Vagina (tissue), 2 donors: Measurements from ENCODE around the gene SLC37A1. TPM values are rescaled to one million over a fixed set of nuclear protein-coding genes. Genes with fewer than 3 reads are reported as not detected.
A peak's percentile ranks its signal among the peaks of the same experiment; 100 is the strongest.

ENCODE experiments used
- DNase-seq, 2 donors: peaks; one replicate each; pipeline ENCODE4 v3.0.0-alpha.2; 2017; ENCODE audit errors: extremely low spot score in 2 of 2
- H3K27ac ChIP-seq: fragments of 200-600 bp; sonication (generic); one replicate; pipeline ENCODE4 v1.5.1; 2019
- H3K27me3 ChIP-seq: fragments of 200-600 bp; sonication (generic); one replicate; pipeline ENCODE4 v1.5.1; 2019
- H3K36me3 ChIP-seq, 2 donors: fragments of 200-600 bp; sonication (generic); one replicate each; pipeline ENCODE4 v1.5.1; 2017 to 2019
- H3K4me1 ChIP-seq: fragments of 200-600 bp; sonication (generic); one replicate; pipeline ENCODE4 v1.5.1; 2019
- H3K4me3 ChIP-seq, 2 donors: fragments of 200-600 bp; sonication (generic); 1 replicate in 1 of 2; 2 replicates in 1 of 2; pipeline ENCODE4 v1.5.1; 2016 to 2019
- H3K9me3 ChIP-seq: fragments of 200-600 bp; sonication (generic); one replicate; pipeline ENCODE4 v1.5.1; 2019
- CTCF ChIP-seq, 3 experiments: fragments of 450-650 bp in 2 of 3; fragments of 200-600 bp in 1 of 3; sonication (generic) in 1 of 3; IDR thresholded peaks; one replicate each; pipeline ENCODE4 v1.5.1; 2017 to 2019; ENCODE audit warnings: antibody characterized with exemption in 3 of 3, mild to moderate bottlenecking in 2 of 3, moderate library complexity in 2 of 3
- POLR2A ChIP-seq, 2 donors: fragments of 450-650 bp; IDR thresholded peaks; one replicate each; pipeline ENCODE4 v1.6.1; 2017; ENCODE audit warnings: antibody characterized with exemption in 2 of 2, mild to moderate bottlenecking in 2 of 2, moderate library complexity in 2 of 2
- POLR2AphosphoS5 ChIP-seq, 2 donors: sonication (generic); formaldehyde crosslinking; IDR thresholded peaks; one replicate each; pipeline ENCODE4 v1.9.0; 2017; ENCODE audit warnings: antibody characterized with exemption in 2 of 2, mild to moderate bottlenecking in 2 of 2, low read depth in 1 of 2; ENCODE audit not compliant: insufficient read depth in 1 of 2
- intact Hi-C: fragments of 100-400 bp; cut with DNase I; formaldehyde crosslinking; loops from one replicate; pipeline ENCODE4 v1.15.1; 2023
- total RNA-seq: library from RNA; depleted of rRNA; stranded (reverse); fragments of >200 nt; gene quantifications from one replicate; pipeline ENCODE4 v1.2.3, GENCODE V29; 2016

SLC37A1 gene
- total RNA-seq, 1 donor from 2014 or later: 11.8 TPM

GRCh38 chr21:42489006-42489563 is 24.6 kb upstream of the SLC37A1 start:
- no peak for TF ChIP-seq CTCF (IDR thresholded peaks at IDR 0.05)
- no peak for TF ChIP-seq POLR2AphosphoS5 (IDR thresholded peaks at IDR 0.05; ENCODE audit: insufficient read depth in 1 of 2, low read depth in 1 of 2)
- no peak for TF ChIP-seq POLR2A (IDR thresholded peaks at IDR 0.05)
- no peaks in the 10 kb centered on the region for H3K36me3 ChIP-seq
- H3K4me3 ChIP-seq: no peak overlapping the region
- no peaks in the 10 kb centered on the region for H3K4me1 ChIP-seq
- intact Hi-C loops: no loop called here
- H3K27me3 ChIP-seq: no peaks in the 10 kb centered on the region
- H3K9me3 ChIP-seq: no peaks in the 10 kb centered on the region
- peak in 1 of 2 donors; percentile 65 for DNase-seq
- H3K27ac ChIP-seq: no peak overlapping the region

GRCh38 chr21:42489991-42490390 is 23.7 kb upstream of the SLC37A1 start:
- no peak overlapping the region for H3K4me3 ChIP-seq
- peak in 1 of 2 donors; percentile 69 for DNase-seq
- intact Hi-C loops: no loop called here
- no peaks in the 10 kb centered on the region for H3K9me3 ChIP-seq
- H3K27me3 ChIP-seq: no peaks in the 10 kb centered on the region
- H3K27ac ChIP-seq: no peak overlapping the region
- TF ChIP-seq CTCF (IDR thresholded peaks at IDR 0.05) (no peak), POLR2AphosphoS5 (IDR thresholded peaks at IDR 0.05; ENCODE audit: insufficient read depth in 1 of 2, low read depth in 1 of 2) (no peak), POLR2A (IDR thresholded peaks at IDR 0.05) (no peak)
- no peaks in the 10 kb centered on the region for H3K36me3 ChIP-seq
- H3K4me1 ChIP-seq: no peaks in the 10 kb centered on the region

DNA sequence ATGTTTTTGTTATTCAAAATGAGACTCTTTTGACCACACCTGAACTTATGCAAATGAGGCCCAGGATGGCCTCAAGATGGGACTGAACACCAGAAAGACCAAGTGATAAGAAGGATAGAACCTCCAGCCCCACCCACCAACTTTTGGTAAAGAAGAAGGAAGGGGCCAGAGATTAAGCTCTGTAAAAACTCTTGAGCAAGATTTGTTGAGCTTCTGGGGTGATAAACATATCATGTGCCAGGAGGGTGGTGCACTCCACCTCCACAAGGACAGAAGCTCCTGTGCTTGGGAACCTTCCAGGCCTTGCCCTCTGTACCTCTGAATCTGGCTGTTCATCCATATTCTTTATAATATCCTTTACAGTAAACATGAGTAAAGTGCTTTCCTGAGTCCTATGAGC is 22.9 kb upstream of the SLC37A1 start:
- no peaks in the 10 kb centered on the region for H3K27me3 ChIP-seq
- H3K36me3 ChIP-seq: no peaks in the 10 kb centered on the region
- H3K4me1 ChIP-seq: peaks cover 3% of the 10 kb centered on the region
- H3K27ac ChIP-seq: no peak overlapping the region
- intact Hi-C loops: no loop called here
- no peak for TF ChIP-seq POLR2A (IDR thresholded peaks at IDR 0.05)
- TF ChIP-seq CTCF (IDR thresholded peaks at IDR 0.05): no peak
- no peak for TF ChIP-seq POLR2AphosphoS5 (IDR thresholded peaks at IDR 0.05; ENCODE audit: insufficient read depth in 1 of 2, low read depth in 1 of 2)
- no peaks in the 10 kb centered on the region for H3K9me3 ChIP-seq
- no peak overlapping the region for H3K4me3 ChIP-seq
- no peak for DNase-seq

GRCh38 chr21:42491328-42491727 is 22.3 kb upstream of the SLC37A1 start:
- no peak for DNase-seq
- no peaks in the 10 kb centered on the region for H3K36me3 ChIP-seq
- intact Hi-C loops: no loop called here
- TF ChIP-seq POLR2A (IDR thresholded peaks at IDR 0.05): no peak
- TF ChIP-seq CTCF (IDR thresholded peaks at IDR 0.05): no peak
- no peak for TF ChIP-seq POLR2AphosphoS5 (IDR thresholded peaks at IDR 0.05; ENCODE audit: insufficient read depth in 1 of 2, low read depth in 1 of 2)
- no peak overlapping the region for H3K27ac ChIP-seq
- H3K9me3 ChIP-seq: no peaks in the 10 kb centered on the region
- peaks cover 5% of the 10 kb centered on the region for H3K4me1 ChIP-seq
- H3K4me3 ChIP-seq: no peak overlapping the region
- H3K27me3 ChIP-seq: no peaks in the 10 kb centered on the region

- intact Hi-C loops: no loop called here
- TF ChIP-seq CTCF (IDR thresholded peaks at IDR 0.05): no peak
- TF ChIP-seq POLR2A (IDR thresholded peaks at IDR 0.05): no peak
- TF ChIP-seq POLR2AphosphoS5 (IDR thresholded peaks at IDR 0.05; ENCODE audit: insufficient read depth in 1 of 2, low read depth in 1 of 2): no peak
- H3K27ac ChIP-seq: no peak overlapping the region
- no peaks in the 10 kb centered on the region for H3K36me3 ChIP-seq
- no peak overlapping the region for H3K4me3 ChIP-seq
- peaks cover 12% of the 10 kb centered on the region for H3K4me1 ChIP-seq
- H3K9me3 ChIP-seq: no peaks in the 10 kb centered on the region
- no peak for DNase-seq
- no peaks in the 10 kb centered on the region for H3K27me3 ChIP-seq
Observed at GRCh38 chr21:42492201-42492600, 21.5 kb upstream of the SLC37A1 start.
